ENCODE results near the gene LCE3D.
"Not testable (repeated sequence)": the region's sequence is repeated elsewhere in the genome, so short reads cannot be mapped to it uniquely, and the experiment has no call there.

LCE3D gene, protein sequence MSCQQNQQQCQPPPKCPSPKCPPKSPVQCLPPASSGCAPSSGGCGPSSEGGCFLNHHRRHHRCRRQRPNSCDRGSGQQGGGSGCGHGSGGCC

DNA sequence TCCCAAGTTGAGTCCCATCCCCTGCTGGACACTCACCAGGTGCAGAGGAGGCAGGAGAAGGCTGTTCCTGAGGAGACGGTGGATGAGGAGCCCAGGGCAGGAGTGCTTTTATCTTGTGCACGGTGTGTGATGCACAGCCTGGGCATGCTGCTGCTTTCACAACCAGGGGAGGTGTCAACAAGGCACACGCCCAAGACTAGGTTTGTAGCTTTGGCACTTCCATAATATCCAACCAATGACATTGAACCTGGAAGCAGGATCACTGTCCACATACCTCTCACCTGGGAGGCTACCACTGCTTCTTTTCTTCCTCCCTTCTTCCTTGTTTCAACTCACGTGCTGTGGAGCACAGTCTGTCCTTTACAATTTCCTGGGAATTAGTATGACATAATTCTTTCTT, at the start of gene LCE3D:
Gene LCE3D, minus strand, starts transcription at position 84 of the 400 bp plus-strand sequence. CDS start 580 bp downstream, outside the sequence.
- DNase-seq (ENCODE audit: low read depth in 2 of 2): no peak

DNA sequence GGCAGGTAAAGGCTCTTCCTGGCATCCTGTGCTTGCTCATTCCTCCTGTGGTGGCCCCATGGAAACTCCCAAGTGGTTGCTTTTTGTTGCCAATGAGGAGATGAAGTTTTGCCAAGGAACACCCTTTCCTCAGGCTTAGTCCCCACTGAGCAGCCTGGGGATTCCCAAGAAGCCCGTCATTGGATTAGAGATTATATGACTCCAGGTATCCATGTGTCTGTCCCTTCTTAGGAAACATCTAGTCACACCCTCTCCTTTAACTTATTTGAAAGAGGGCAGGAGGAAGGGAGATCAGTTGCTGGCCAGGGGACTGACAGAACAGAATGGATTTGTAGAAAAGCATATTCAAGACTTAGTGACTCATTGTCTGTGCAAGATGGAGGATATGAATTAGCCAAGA, 46.4 kb upstream of the LCE3D start:
- no peak for DNase-seq (ENCODE audit: low read depth in 2 of 2)

DNA sequence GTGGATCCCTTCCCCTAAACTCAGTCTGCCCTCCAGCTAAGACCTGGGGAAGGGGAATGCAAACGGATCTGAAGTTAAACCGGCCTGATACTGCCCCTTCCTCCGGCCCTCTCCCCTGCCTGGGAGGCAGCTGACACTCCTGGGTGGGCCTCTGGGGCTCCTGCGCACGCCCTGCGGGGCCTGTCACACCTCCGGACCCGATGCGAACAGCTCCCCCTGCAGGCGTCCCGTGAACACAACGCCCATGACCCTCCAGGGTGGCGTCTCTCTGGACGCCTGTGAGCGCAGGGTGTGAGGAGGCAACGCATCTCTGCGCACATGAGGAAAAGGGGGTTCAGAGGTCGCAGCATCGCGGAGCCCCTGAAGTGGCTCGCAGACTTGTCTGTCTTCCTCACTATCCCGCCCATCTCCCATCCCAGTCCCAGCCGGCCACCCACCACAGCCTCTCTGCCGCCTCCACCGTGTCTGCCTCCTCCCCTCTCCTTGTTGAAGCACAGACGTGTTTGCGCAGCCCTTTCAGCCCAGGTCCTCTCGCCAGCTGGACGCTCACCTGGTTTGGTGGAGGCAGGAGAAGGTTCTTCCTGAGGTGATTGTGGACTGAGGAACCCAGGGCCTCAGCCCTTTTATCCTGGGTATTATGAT, 43.0 kb upstream of the LCE3D start:
- no peak for DNase-seq (ENCODE audit: low read depth in 2 of 2)

DNA sequence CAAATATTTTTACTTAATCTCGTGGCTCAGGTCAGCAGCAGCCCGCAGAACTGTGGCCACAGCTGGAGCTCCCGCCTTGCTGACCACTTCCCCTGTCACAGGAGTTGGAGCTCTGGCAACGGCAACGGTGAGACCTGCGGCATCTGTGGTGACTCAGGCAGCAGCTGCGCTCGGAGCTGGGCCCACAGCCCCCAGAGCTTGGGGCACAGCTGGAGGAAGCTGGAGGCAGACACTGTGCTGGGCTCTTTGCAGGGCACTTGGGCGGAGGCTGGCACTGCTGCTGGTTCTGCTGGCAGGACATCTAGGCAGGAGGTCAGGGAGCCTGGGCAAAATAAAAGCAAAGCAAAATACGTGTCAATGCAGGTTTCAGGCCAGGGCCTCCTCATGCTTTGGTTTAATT, 42.5 kb upstream of the LCE3D start, which contains the start of gene LCE3A:
Gene LCE3A, minus strand, starts transcription at position 301 of the 400 bp plus-strand sequence. Its CDS starts 0 bp downstream, at position 301.
- no peak for DNase-seq (ENCODE audit: low read depth in 2 of 2)

DNA sequence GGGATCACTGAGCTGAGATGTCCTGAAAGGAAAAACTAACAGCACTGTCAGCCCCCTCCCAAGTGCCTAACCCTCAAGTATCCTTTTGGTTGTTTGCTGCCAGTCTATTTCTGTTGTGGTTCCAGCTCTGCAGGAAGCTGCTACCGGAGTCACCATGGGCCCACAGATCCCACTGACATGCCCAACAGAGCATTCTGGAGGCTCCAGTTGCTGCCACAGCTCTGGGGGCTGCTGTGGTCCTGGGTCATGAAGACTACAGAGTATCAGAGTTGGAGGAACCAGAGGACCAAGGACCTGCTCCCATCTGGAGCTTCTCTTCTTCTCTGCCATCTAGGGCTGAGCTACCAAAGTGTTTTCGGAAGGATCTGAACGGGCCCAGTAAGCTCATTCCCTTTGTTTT, 41.7 kb upstream of the LCE3D start:
- no peak for DNase-seq (ENCODE audit: low read depth in 2 of 2)

DNA sequence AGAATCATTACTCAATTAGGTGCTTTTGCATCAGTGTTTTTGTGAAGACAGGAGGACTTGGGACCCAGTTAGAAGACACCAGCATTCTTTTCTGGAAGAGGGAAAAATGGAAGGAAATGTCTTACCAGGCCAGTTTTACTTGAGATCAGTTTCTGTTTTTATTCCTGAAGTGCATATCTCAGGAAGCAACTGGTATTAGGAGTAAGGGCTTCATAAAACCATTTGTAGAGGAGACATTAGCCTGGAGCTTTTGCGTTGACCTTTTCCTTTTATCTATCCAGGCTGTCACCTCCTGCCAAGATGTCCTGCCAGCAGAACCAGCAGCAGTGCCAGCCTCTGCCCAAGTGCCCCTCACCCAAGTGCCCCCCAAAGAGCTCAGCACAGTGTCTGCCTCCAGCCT, 33.2 kb upstream of the LCE3D start, which contains the start of gene LCE3B:
Gene LCE3B, plus strand, starts transcription at position 301 of the 400 bp plus-strand sequence. Its CDS starts 0 bp downstream, at position 301.
- no peak for DNase-seq (ENCODE audit: low read depth in 2 of 2)

DNA sequence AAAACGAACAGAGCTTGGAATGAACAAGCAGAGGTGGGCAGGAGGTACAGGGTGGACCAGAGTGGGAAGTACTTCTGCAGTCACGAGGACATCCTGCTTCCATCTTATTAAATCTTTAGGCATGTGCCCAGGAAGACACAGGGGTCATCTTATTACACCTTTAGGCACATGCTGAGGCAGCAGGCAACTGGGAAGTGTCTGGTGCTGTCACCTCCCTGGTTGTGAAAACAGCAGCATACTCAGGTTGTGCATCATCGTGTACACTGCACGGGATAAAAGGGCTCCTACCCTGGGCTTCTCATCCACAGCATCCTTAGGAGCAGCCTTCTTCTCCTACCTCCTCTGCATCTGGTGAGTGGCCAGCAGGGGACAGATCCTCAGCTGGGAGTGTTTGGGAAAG, 19.6 kb upstream of the LCE3D start, which contains the start of gene LCE3C:
Gene LCE3C, plus strand, starts transcription at position 301 of the 400 bp plus-strand sequence. CDS start 498 bp downstream, outside the sequence.
- DNase-seq (ENCODE audit: low read depth in 2 of 2): no peak

DNA sequence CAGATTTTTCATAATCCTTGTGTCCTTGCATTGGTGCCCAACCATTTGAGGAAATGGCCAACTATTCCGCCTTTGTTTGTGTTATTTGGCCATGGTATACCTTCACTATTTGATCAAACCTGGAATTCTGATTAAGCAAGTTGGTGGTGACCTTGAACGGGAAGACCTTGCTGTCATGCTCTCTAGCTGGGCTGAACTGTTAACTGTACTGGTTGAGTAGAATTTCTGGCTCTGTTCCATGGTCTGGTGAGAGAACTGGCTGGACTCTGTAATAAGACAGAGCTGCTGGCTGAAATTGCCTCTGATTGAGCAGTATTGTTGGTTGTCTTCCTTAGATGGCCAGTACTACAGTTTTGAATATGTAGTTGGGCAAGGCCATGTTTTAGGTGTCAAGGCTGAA, 16.7 kb upstream of the LCE3D start:
- no peak for DNase-seq (ENCODE audit: low read depth in 2 of 2)

DNA sequence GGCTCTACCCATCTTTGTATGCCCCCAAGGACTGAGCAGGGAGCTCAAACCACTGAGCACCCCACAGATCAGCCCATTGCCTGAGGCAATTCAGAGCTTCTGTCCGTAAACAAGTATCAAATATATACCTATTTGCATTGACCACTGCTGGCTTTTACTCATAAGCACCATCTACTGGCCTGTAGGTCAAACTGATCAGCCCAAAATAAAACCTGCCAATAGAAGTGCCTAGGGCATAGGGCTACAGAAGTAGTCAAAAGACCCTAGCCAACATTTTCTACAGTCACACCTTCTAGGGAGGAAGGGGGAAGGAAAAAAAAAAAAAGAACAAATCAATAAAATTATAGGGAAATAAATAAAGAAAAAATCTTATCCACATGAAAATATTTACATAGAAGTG, 5.3 kb upstream of the LCE3D start:
- DNase-seq (ENCODE audit: low read depth in 2 of 2): no peak

DNA sequence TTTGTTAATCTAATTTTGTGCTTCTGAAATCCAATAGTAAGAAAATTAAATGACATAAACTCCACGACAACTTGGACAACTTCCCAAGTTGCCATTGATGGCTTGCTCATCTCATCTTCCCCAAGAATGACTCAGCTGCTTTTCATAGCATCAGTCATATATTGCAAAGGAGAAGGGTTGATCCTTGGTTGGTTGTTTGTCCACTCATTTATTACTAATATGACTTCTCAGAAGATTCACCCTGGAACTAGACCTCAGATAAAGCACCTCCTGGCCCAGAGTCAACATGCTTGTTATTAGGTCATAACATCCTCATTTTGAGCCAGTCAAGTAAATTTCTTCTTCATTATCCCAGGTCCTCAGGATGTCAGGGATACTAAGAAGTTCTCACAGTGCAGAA, 2.3 kb upstream of the LCE3D start:
- no peak for DNase-seq (ENCODE audit: low read depth in 2 of 2)

DNA sequence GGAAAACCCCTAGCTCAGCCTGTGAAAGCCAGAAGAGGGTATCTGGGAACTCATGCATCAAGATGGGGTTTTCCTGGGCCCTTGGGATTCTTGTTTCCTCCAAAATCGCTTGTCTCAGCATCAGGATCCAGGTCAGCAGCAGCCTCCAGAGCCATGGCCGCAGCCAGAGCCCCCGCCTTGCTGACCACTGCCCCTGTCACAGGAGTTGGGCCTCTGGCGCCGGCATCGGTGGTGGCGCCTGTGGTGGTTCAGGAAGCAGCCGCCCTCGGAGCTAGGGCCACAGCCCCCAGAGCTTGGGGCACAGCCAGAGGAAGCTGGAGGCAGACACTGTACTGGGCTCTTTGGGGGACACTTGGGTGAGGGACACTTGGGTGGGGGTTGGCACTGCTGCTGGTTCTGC, 790 bp downstream of the LCE3D start:
- not testable (repeated sequence) for DNase-seq (ENCODE audit: low read depth in 2 of 2)

DNA sequence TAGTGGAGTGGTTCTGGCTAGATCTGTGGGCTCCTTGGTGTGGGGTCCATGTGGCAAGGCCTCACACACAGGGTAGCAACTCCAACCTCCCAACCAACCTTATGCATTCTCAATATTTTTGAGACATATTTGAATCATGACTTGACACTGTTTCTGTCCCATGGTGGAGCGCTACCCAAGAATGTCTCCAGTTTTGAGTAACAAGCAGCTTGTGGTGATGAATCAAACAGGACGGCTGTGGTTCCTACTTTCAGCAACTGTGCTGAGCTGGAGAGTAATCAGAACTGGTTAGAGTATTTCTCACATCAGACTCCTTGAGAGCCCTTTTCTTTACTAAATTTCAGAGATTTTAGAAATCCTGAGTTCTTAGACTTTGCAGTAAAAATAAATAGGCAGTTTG, 3.1 kb downstream of the LCE3D start:
- DNase-seq (ENCODE audit: low read depth in 2 of 2): no peak

DNA sequence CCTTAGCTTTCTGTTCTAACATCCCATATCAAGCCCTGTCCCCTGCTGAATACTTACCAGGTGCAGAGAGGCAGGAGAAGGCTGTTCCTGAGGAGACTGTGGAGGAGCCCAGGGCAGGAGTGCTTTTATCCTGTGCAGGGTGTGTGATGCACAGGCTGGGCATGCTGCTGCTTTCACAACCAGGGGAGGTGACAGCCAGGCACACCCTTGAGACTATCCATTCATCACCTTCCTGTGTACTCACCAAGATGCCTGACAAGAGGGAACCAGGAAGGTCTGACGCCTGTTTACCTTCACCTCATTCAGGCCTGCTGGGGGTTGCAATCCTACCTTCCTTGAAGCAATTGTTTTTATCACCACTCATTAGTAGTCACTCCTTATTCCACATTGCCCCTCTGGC, 13.6 kb downstream of the LCE3D start, which contains the start of gene LCE3E:
Gene LCE3E, minus strand, starts transcription at position 100 of the 400 bp plus-strand sequence. CDS start 572 bp downstream, outside the sequence.
- no peak for DNase-seq (ENCODE audit: low read depth in 2 of 2)

DNA sequence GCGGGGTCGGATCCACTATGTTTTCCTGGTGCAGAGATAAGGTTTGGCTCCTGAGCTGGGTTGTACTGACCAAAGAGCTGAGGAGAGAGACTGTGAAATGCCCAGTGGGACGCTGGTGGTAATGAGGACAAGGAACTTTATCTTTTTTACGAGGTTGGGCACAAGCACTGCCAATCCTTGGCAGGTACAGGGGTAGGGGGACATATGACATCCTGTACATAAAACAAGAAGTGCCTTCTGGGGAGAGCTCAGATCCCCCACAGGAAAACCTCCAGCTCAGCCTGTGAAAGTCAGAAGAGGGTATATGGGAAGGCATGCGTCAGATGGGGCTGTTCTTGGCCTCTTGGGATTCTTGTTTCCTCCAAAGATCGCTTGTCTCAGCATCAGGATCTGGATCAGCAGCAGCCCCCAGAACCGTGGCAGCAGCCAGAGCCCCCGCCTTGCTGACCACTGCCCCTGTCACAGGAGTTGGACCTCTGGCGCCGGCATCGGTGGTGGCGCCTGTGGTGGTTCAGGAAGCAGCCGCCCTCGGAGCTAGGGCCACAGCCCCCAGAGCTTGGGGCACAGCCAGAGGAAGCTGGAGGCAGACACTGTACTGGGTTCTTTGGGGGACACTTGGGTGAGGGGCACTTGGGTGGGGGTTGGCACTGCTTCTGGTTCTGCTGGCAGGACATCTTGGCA, 14.6 kb downstream of the LCE3D start:
- no peak for DNase-seq (ENCODE audit: low read depth in 2 of 2)

DNA sequence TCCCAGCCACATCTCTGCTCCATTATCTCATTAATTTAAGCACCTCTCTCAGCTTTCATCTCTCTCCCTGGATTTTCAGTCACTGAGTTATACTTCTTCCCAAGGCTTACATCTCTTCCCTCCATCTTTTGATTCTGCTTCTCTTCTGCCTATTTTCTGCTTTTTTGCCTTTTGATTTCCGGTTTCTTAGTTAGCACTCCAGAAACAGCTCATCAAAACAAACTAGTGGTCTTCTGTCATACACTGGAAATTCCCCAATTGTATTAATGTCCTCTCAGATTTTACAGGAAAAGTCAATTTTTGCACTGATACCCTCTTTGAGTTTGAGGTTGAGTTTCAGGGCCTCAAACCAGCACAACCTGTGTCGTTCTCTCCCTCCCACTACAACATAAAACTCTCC, 15.2 kb downstream of the LCE3D start:
- no peak for DNase-seq (ENCODE audit: low read depth in 2 of 2)

DNA sequence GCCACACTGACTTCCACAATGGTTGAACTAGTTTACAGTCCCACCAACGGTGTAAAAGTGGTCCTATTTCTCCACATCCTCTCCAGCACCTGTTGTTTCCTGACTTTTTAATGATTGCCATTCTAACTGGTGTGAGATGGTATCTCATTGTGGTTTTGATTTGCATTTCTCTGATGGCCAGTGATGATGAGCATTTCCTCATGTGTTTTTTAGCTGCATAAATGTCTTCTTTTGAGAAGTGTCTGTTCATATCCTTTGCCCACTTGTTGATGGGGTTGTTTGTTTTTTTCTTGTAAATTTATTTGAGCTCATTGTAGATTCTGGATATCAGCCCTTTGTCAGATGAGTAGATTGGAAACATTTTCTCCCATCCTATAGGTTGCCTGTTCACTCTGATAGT, 32.0 kb downstream of the LCE3D start:
- DNase-seq (ENCODE audit: low read depth in 2 of 2): not testable (repeated sequence)

DNA sequence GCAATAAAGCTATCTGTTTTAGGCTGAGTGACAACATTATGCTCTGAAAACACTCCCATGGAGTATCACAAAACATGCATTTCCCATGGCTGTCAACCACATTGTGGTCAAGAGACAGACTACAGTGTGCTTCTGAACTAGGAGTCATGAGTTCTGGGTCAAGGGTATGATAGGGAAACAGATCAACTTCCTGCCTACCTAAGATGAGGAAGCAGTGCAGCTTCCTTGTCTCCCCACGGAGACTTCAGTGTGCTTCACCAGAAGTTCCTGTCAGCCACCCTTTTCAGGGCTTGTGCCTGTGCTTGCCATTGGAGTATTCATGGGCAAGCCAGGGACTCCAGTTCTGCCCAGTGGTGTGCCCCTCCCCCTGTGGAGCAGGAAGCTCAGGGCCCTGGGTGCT, 33.6 kb downstream of the LCE3D start:
- DNase-seq (ENCODE audit: low read depth in 2 of 2): no peak

DNA sequence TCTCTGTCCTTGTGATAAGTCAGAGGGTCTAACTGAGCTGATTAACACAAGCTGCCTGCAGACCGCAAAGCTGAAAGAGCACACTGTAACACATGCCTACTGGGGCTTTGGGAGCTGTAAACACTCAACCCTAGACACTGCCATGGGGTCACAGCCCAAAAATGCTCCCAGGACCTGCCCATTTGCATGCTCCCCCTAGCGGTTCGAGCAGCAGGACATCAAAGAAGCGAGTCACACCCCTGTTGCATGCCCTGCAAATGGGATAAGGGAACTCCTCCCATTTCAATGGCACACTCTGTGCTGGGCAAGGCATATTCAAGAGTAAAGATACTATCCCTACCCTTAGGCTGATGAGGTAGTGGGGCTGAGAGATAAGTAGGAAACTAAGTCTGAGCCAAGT, 36.5 kb downstream of the LCE3D start:
- no peak for DNase-seq (ENCODE audit: low read depth in 2 of 2)

DNA sequence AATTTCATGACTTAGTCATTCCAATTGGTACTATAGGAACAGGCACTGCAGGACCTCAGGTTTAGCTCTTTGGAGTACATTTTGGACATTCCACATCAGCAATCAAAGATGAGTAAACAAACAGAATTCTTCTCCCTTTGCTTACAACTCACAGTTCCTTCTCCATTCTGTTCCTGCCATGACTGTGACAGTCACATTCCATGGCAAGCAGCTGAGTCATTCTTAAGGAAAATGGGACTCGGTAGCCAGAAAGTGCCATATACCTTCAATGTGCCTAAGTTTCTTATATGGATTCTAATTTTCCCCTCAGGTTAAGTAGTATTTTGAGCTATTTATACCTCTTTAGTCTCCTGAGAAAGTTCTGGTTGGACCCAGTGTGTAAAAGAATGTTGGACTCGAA, 40.4 kb downstream of the LCE3D start:
- no peak for DNase-seq (ENCODE audit: low read depth in 2 of 2)

DNA sequence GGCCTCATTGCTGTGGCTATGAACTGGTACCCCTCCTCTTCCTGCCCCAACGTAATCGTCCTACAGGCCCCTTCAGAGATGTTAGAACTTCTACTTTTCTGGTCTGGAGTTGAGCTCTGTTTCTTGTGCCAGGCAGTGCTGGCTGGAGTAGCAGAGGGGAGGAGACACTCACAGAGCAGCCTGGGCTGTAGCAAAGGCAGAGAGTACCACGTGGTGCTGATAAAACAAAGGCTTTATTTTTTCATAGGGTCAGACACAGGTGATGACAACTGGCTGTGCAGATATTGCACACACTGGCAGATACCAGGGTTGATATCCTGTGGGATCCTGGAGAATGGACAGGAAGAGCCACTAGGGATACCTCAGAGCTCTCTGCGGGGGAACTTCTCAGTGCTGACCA, 42.8 kb downstream of the LCE3D start:
- DNase-seq (ENCODE audit: low read depth in 2 of 2): no peak

DNA sequence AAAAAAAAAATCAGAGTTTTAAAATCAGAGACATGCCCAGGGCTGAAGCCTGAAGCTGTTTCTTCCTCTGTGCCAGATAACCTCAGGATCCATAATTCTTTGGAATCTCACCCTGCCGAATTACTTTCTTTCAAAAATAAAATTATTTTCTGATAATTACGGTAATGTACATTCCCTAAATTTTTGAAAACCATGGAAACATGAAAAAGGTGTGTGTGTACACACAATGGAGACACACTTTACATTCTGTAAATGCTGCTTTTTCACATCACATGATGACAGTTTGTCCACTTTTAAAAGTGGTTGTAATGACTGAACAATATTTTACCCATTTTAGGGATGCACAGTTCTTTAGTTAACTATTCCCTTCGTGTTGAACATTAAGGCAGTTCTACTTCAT, 44.5 kb downstream of the LCE3D start:
- no peak for DNase-seq (ENCODE audit: low read depth in 2 of 2)

DNA sequence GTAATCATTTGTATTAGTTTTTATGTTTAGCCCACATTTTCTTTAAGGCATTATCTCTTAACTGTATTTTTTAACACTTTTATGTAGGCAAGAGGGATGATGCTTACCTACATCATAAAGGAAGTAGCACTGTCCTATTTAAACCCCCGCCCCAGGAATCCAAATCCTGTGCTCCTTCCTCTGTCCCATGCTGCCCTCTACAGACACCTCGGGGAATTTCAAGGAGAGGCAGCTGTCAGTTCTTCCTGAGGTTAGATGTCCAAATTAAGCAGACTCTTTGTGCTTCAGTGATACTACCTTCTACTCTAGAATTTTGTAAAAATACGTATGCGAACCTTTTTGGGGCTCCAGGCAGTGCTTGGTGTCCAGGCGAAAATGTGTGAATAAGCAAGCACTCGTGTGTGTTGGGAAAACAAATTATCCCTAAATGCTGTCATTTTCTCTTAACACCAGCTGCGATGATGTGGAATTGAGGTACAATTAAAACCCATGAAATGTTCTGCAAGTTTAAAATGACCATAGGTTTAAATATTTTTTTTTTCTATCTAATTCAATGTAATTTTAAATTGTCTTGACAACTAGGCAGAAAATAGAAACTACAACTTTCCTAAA, 46.9 kb downstream of the LCE3D start:
- DNase-seq (ENCODE audit: low read depth in 2 of 2): no peak

Data from activated CD8-positive, alpha-beta memory T cell treated with anti-CD3 and anti-CD28 coated beads for 4 hours (primary cell).